ENCODE measurements around the gene PTPRN2. TPM values are rescaled to one million over a fixed set of nuclear protein-coding genes. Genes with fewer than 3 reads are reported as not detected.
"Not testable (repeated sequence)": the region's sequence is repeated elsewhere in the genome, so short reads cannot be mapped to it uniquely, and the experiment has no call there.

PTPRN2 gene
- polyA plus RNA-seq, 3 donors = 6.8 to 7.9 (median 7.2) TPM

DNA sequence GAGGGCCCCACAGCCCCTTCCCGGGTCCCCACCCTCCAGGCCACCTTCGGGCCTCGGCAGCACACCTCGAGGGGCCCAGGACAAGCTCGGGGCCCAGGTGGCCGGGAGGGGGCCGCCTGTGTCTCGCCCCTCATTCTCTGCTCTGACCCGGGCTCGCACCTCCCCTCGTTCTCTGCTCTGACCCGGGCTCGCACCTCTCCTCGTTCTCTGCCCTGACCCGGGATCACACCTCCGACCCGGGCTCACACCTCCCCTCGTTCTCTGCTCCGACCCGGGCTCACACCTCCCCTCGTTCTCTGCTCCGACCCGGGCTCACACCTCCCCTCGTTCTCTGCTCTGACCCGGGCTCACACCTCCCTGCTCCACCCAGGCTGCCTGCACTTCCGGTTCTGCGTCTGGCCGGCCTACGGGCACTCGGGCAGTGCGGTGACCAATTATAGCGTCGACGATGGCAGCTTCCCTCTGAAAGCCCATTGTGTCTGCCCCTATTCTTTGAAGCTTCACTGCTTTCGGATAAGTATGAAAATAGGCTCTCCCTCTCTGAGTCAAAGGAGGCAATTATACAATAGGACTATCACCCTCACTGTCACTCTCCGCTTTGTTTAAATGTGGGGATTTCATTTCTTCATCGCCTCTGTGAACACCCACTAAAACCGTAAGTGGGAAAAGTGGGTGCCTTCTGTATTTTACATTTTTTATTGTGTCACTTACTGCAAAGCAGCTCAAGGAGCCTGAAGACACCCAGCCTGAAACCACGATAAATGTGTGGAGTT lies 793.5 kb downstream of the PTPRN2 start:
- no peak for DNase-seq (ENCODE audit: low read depth in 3 of 3, low spot score in 2 of 3)

DNA sequence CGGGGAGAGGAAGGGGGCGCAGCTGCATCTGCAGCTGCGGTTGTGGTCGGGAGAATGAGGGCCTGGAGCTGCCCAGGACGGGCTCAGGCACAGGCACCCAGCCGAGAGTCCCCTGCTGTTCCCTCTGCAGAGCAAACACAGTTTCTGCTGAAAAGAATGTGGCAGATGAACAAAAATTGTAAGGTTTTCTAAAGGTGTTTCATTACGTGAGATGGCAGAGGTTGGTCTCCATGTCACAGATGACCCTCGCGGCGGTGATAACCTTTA lies 794.6 kb downstream of the PTPRN2 start:
- DNase-seq (ENCODE audit: low read depth in 3 of 3, low spot score in 2 of 3) = no peak

GRCh38 chr7:157792241-157793086 lies 795.2 kb downstream of the PTPRN2 start:
- no peak for DNase-seq (ENCODE audit: low read depth in 3 of 3, low spot score in 2 of 3)

- no peak for DNase-seq (ENCODE audit: low read depth in 3 of 3, low spot score in 2 of 3)
These were observed 796.0 kb downstream of the PTPRN2 start for GRCh38 chr7:157791666-157792065.

GRCh38 chr7:157791261-157791660 lies 796.4 kb downstream of the PTPRN2 start:
- no peak for DNase-seq (ENCODE audit: low read depth in 3 of 3, low spot score in 2 of 3)

- no peak for DNase-seq (ENCODE audit: low read depth in 3 of 3, low spot score in 2 of 3)
These were observed 797.7 kb downstream of the PTPRN2 start for GRCh38 chr7:157789942-157790341.

DNA sequence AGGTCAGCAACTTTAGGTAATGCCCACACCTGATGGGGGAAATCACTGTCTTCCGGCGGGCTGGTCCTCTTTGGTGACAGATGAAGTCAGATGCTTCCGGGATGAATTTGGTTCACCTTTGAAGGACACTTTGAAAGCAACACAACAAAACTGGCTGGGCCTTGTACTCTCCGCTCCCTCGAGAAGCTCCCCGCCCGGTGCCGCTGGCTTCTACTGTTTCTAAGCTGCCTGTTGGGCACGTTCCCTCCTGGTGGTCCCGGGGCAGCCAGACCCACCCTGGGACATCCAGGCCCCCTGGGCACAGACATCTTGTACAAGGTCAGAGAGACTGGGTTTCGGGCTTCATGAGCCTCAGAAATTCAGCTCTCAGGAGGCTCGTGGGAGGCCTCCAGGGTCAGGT lies 798.5 kb downstream of the PTPRN2 start:
- no peak for DNase-seq (ENCODE audit: low read depth in 3 of 3, low spot score in 2 of 3)

GRCh38 chr7:157788573-157788972 lies 799.0 kb downstream of the PTPRN2 start:
- DNase-seq (ENCODE audit: low read depth in 3 of 3, low spot score in 2 of 3) = no peak

- no peak for DNase-seq (ENCODE audit: low read depth in 3 of 3, low spot score in 2 of 3)
These were observed 800.3 kb downstream of the PTPRN2 start for GRCh38 chr7:157787275-157787701.

GRCh38 chr7:157786375-157787274 lies 801.0 kb downstream of the PTPRN2 start:
- DNase-seq (ENCODE audit: low read depth in 3 of 3, low spot score in 2 of 3) = no peak

GRCh38 chr7:157785486-157786186 lies 802.0 kb downstream of the PTPRN2 start:
- DNase-seq (ENCODE audit: low read depth in 3 of 3, low spot score in 2 of 3) = no peak

- no peak for DNase-seq (ENCODE audit: low read depth in 3 of 3, low spot score in 2 of 3)
These were observed 802.6 kb downstream of the PTPRN2 start for GRCh38 chr7:157784979-157785441.

DNA sequence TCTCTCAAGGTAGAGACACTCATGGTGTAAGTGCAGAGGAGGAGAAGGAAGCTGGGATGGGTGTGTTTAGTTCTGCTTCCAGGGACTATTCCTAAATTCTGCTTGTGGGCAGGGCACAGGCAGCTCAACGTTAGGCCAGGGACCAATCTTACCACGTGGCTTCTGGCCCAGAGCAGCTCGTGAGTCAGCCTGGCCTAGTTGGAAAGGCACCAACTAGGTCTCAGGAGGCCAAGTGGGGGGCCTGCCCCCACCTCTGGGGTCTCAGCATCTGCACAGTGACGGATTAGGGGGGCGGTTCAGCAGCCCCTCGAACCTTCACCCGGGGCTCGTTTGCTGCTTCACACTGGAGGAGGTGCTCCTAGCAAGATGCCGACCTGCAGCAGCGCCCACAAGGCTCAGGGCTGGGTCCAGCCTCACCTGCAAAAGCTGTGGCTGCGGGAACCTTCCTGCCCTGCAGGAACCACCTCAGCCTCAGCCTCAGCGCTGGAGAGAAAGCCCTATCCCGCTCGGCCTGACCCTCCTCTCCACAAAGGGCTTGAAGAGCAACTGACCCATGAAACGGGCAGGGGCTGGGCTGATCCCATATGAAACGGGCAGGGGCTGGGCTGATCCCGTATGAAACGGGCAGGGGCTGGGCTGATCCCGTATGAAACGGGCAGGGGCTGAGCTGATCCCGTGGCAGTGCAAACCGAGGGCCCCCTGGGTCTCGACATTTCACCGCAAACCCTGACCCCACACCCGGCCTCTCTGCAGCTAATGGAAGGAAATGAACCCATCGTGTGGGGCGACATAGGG lies 803.4 kb downstream of the PTPRN2 start:
- DNase-seq (ENCODE audit: low read depth in 3 of 3, low spot score in 2 of 3) = no peak

DNA sequence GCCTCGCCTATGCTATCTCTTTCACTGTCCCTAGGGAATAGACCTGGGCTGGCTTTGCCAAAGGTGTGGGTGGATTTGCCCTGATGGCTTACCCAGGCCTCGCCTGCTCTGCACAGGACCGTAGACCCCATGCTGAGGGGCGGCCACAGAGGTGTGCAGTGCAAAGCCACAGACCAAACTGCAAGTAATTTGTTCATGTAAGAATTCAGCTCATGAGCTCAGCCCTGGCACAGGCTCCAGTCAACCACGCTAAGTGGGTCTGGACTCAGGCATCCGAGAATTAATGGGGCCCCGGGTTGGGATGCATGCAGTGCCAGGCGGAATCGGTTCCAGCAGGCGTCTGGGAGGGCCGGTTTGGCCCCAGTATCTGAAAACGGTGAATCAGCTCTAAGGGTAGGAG lies 805.6 kb downstream of the PTPRN2 start:
- DNase-seq (ENCODE audit: low read depth in 3 of 3, low spot score in 2 of 3) = no peak

- no peak for DNase-seq (ENCODE audit: low read depth in 3 of 3, low spot score in 2 of 3)
These were observed 806.9 kb downstream of the PTPRN2 start for GRCh38 chr7:157780721-157781120.

DNA sequence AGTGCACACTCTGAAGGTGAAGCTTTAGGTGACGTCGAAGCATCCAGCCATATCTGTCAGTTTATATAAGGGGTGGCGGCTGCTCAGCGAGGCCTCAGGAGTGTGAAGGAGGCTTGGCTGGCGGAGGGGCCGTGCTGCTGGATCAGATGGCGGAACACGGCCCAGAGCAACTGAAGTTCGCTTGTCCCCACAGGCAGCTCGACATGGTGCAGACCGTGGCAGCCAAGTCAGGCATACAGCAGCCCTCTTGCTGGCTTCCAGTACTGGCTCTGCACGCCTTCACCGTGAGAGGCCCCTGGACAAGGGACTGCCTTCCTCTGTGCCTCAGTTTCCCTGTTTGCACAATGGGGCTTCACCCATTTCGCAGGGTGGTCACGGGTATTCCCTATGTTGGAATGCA lies 807.3 kb downstream of the PTPRN2 start:
- DNase-seq (ENCODE audit: low read depth in 3 of 3, low spot score in 2 of 3) = no peak

- no peak for DNase-seq (ENCODE audit: low read depth in 3 of 3, low spot score in 2 of 3)
These were observed 808.4 kb downstream of the PTPRN2 start for GRCh38 chr7:157779206-157779605.

- DNase-seq (ENCODE audit: low read depth in 3 of 3, low spot score in 2 of 3) = not testable (repeated sequence)
These were observed 810.3 kb downstream of the PTPRN2 start for GRCh38 chr7:157777194-157777762.

Measured in right renal cortex interstitium (tissue), 3 donors.